GM18951 (cell line): ENCODE results near the gene TNS3.

ENCODE experiments used
- POLR2A ChIP-seq: IDR thresholded peaks from 4 replicates; pipeline ENCODE4 v1.6.1; 2011; ENCODE audit warnings: mild to moderate bottlenecking; ENCODE audit not compliant: insufficient read length, insufficient read depth; ENCODE audit errors: extremely low read depth
- in situ Hi-C: fragments of 300-500 bp; cut with MboI; formaldehyde crosslinking; loops from one replicate; pipeline ENCODE4 v1.12.0; 2022; ENCODE audit warnings: low sequenced_read_pairs, mixed read lengths, inconsistent platforms; ENCODE audit not compliant: unreplicated experiment

TNS3 gene

GRCh38 chr7:47268851-47269836 lies 312.8 kb downstream of the TNS3 start:
- TF ChIP-seq POLR2A, result no peak
- in situ Hi-C loops, result loop anchor here (10.0 kb wide), 1 partner anchor 566 kb away; no protein-coding TSS in a partner anchor

DNA sequence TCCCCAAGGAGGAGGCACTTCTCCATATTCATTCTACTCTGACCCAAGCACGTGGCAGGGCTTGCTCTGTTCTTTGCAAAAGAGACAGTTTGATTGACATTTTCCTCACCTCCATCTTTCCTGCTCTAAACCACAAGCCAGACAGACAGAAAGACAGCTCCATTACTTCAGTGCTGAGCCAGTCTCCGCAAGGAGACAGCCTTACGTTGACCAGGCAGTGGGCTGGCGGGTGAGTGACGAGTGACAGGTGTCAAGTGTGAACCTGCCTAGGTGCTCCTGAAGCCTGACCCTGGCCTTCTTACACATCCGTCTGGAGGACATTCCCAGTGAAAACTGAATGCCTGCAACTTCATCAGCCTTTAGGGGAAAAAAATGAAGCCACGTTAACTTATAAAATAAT lies 314.6 kb downstream of the TNS3 start:
- no peak for TF ChIP-seq POLR2A
- in situ Hi-C loops, result loop anchor here (10.0 kb wide), 1 partner anchor 567 kb away; no protein-coding TSS in a partner anchor

GRCh38 chr7:47266799-47267198 lies 315.1 kb downstream of the TNS3 start:
- no peak for TF ChIP-seq POLR2A
- in situ Hi-C loops, result loop anchor here (10.0 kb wide), 1 partner anchor 568 kb away; no protein-coding TSS in a partner anchor

GRCh38 chr7:47266131-47266706 lies 315.7 kb downstream of the TNS3 start:
- in situ Hi-C loops, result loop anchor here (10.0 kb wide), 1 partner anchor 569 kb away; no protein-coding TSS in a partner anchor
- TF ChIP-seq POLR2A, result no peak

DNA sequence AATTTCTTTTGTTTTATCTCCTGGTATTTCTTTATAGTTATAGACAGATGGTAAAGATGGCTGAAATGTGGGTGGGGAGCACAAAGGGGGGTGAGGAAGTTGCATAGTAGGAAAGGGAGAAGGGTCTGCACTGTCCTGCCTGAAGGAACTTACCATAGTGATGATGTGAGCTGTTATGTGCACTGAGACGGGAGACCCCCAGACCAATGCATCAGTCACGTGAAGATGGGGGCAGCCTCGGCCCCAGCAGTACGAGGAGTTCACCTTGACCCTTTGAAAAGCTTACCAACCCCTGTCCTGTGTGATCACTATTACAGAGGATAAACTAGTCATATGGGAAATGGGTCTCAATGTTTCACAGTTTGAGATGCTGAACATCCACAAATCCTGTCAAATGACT lies 316.3 kb downstream of the TNS3 start:
- TF ChIP-seq POLR2A, result no peak
- in situ Hi-C loops, result loop anchor here (10.0 kb wide), 1 partner anchor 569 kb away; no protein-coding TSS in a partner anchor

DNA sequence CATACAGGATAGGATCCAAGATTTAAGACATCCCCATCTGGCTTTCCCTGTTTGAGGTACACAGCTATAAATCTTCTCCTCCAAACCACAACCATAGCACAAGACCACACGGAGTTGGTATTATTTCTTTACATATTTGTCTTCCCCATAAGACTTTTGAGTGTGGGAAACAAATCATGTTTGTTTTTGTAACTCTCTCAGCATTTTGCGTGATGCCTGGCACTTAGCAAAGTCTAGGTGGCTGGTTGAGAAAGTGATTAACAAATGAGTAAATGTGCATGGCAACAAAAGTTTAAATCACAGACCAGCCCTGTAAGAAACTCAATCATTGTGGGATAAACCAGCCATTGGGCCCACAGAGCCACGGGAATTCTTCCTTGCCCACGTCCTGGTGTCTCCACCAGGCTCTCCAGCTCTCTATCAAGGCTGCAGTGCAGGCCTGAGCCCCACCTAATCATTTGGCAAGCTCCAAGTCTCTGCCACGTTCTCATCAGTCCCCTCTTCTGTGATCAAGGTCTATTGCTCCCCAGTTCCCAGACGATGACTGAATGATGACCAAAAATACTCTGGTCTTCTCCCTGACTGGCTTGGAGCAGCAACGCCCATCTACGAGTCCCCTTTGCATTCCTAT lies 317.8 kb downstream of the TNS3 start:
- no peak for TF ChIP-seq POLR2A
- in situ Hi-C loops, result loop anchor here (10.0 kb wide), 1 partner anchor 571 kb away; no protein-coding TSS in a partner anchor

DNA sequence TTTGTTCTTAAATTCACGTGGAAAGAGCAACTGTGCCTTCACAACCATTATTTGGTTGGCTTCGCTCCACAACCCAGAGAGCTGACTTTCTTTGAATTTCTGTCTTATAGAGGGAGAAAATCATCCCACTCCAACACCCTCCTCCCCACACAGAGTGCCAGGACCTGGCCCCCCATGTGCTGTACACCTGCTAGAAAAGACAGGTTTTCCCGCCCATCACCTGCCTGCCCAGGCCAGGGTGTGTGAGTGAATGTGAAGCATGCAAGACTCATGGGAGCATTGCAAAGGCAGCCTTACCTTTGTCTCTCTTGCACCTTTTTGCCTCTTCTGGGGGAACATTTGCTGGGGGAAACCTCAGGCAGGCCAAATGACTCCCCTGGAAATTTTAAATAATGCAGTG lies 319.0 kb downstream of the TNS3 start:
- no peak for TF ChIP-seq POLR2A
- in situ Hi-C loops, result loop anchor here (10.0 kb wide), 1 partner anchor 572 kb away; no protein-coding TSS in a partner anchor

DNA sequence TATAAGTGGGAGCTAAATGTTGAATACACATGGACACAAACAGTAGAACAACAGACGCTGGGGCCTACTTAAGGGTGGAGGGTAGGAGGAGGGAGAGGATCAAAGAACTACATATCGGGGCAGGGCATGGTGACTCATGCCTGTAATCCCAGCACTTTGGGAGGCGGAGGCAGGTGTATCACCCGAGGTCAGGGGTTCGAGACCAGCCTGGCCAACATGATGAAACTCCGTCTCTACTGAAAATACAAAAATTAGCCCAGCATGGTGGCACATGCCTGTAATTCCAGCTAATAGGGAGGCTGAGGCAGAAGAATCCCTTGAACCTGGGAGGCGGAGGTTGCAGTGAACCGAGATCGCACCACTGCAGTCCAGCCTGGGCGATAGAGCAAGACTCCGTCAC lies 319.8 kb downstream of the TNS3 start:
- in situ Hi-C loops, result loop anchor here (10.0 kb wide), 1 partner anchor 573 kb away; no protein-coding TSS in a partner anchor

DNA sequence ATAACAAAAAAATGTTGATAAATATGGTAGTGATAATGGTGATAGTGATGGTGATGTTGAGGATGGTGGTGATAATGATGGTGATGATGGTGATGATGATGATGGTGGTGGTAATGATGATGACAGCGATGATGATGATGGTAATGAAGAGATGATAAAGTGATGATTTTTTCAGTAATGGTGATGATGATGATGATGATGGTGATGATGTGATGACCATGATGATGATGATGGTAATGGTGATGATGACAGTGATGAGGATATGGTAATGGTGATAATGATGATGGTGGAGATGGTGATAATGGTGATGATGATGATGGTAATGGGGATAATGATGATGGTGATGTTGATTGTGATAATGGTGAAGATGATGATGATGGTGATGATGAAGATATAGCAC lies 321.6 kb downstream of the TNS3 start:
- in situ Hi-C loops, result loop anchor here (10.0 kb wide), 1 partner anchor 575 kb away; no protein-coding TSS in a partner anchor
- TF ChIP-seq POLR2A, result no peak

DNA sequence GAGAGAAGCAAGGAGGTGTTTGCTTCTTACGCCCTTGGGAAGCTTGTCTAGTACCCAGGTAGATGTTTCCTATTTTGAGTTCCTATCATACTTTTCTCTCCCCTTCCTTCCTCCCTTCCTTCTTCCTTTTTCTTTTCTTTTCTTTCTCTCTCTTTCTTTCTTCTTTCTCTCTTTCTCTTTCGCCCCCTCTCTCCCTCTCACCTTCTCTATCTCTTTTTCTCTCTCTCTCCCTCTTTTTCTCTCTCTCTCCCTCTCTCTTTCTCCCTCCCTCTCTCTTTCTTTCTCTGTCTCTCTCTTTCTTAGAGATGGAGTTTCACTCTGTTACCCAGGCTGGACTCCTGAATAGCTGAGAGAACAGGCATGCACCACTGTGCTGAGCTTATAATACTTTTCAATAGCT lies 322.2 kb downstream of the TNS3 start:
- in situ Hi-C loops, result loop anchor here (10.0 kb wide), 2 partner anchors 75 to 575 kb away; no protein-coding TSS in a partner anchor
- no peak for TF ChIP-seq POLR2A

DNA sequence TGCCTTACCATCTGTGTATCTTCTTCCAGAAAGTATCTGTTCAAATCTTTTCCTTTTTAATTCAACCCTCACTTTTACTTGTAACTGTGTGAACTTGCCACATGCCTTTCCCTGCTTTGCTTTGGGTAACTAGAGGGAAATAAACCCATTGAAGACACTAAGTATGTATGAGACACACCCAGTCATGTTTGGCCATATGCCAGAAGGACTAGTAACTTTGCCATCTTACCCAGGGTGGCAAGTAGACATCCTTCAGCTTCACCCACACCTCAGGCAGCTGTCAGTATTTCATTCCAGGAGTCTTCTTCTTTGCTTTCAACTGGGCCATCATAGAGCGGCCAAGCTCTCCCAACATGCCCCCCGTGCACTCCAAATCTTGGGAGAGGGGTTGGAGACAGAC lies 323.1 kb downstream of the TNS3 start:
- no peak for TF ChIP-seq POLR2A
- in situ Hi-C loops, result loop anchor here (10.0 kb wide), 1 partner anchor 74 kb away; no protein-coding TSS in a partner anchor

- TF ChIP-seq POLR2A, result no peak
- in situ Hi-C loops, result loop anchor here (10.0 kb wide), 1 partner anchor 71 kb away; no protein-coding TSS in a partner anchor
Observed at GRCh38 chr7:47256016-47256415, 325.9 kb downstream of the TNS3 start.

DNA sequence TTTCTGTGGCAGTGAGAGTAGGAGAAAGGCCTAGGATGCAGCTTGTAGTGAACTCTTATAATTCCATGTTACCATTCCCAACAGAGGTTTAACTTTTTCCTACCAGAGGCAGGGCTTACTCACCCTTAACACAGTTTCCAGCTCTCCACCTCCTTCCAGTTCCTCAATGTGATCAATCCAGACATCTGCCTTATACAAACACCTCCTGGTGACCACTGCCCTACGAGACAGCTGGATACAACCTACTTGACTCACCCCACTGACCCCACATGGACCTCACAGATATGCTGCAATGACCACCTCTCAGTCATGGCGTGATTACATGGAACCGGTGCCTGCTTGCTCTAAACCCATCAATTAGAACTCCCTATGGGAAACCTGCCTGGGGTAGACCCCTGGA lies 326.5 kb downstream of the TNS3 start:
- TF ChIP-seq POLR2A, result no peak
- in situ Hi-C loops, result loop anchor here (10.0 kb wide), 1 partner anchor 71 kb away; no protein-coding TSS in a partner anchor
